IMR-90 (cell line): Measurements from ENCODE around the gene TRPM1. TPM values are rescaled to one million over a fixed set of nuclear protein-coding genes. Genes with fewer than 3 reads are reported as not detected.

ENCODE experiments used
- ATAC-seq: fragments of 200-7000 bp; cut with Tn5 transposase; 2 replicates; pipeline ENCODE4 v1.9.1; 2020; ENCODE audit warnings: low read depth, mild to moderate bottlenecking, moderate library complexity
- BruUV-seq: library from RNA; stranded (reverse); fragments of 400-500 nt; replicated peaks from 2 replicates; lab custom pipeline; 2021; lab: Mats Ljungman, UMichigan
- CTCF ChIA-PET: fragments of 300-600 bp; formaldehyde crosslinking; extraction: SDS; loops from one replicate; lab custom pipeline; 2021; ENCODE audit warnings: antibody characterized with exemption; lab: Yijun Ruan, JAX
- POLR2A ChIA-PET: fragments of 300-600 bp; sonication (Branson Sonifier 250); formaldehyde crosslinking; loops from one replicate; lab custom pipeline; 2022; ENCODE audit warnings: antibody characterized with exemption; ENCODE audit not compliant: unreplicated experiment; lab: Charles Lee
- DNase-seq: peaks from one replicate; pipeline ENCODE4 v3.0.0; 2013
- H2AFZ ChIP-seq: replicated peaks from 2 replicates; pipeline ENCODE3; 2013; ENCODE audit warnings: low read length, mild to moderate bottlenecking; ENCODE audit not compliant: poor library complexity
- H2AK5ac ChIP-seq: 2 replicates; pipeline ENCODE4 v1.6.1; 2013; ENCODE audit warnings: low read depth, low read length, inconsistent platforms
- H2AK9ac ChIP-seq: replicated peaks from 2 replicates; pipeline ENCODE3; 2013; ENCODE audit warnings: mild to moderate bottlenecking, low read depth, low read length, moderate library complexity; ENCODE audit not compliant: poor library complexity
- H2BK120ac ChIP-seq: 2 replicates; pipeline ENCODE4 v1.6.1; 2013; ENCODE audit warnings: low read depth, low read length, inconsistent platforms
- H2BK15ac ChIP-seq: 3 replicates; pipeline ENCODE4 v1.6.1; 2013; ENCODE audit warnings: low read depth, low read length, inconsistent platforms
- H2BK20ac ChIP-seq: 2 replicates; pipeline ENCODE4 v1.6.1; 2013; ENCODE audit warnings: low read depth, mild to moderate bottlenecking, inconsistent platforms, low read length, moderate library complexity
- H2BK5ac ChIP-seq: 2 replicates; pipeline ENCODE4 v1.6.1; 2013; ENCODE audit warnings: mild to moderate bottlenecking, low read depth, low read length, inconsistent platforms; ENCODE audit not compliant: poor library complexity, severe bottlenecking
- H3K14ac ChIP-seq: replicated peaks from 2 replicates; pipeline ENCODE4 v1.6.1; 2013; ENCODE audit warnings: low read depth, low read length, inconsistent platforms
- H3K18ac ChIP-seq: 2 replicates; pipeline ENCODE4 v1.6.1; 2013; ENCODE audit warnings: low read depth, low read length, control low read depth
- H3K23ac ChIP-seq: 2 replicates; pipeline ENCODE4 v1.6.1; 2013; ENCODE audit warnings: low read depth, low read length, inconsistent platforms
- H3K27ac ChIP-seq: 2 replicates; pipeline ENCODE4 v1.5.1; 2013; ENCODE audit warnings: mild to moderate bottlenecking, control low read depth, low read length; ENCODE audit not compliant: insufficient read depth
- H3K27me3 ChIP-seq: 2 replicates; pipeline ENCODE4 v1.6.1; 2013; ENCODE audit warnings: low read length; ENCODE audit not compliant: control insufficient read depth, insufficient read depth
- H3K36me3 ChIP-seq: 2 replicates; pipeline ENCODE4 v1.6.1; 2013; ENCODE audit warnings: low read length, mixed read lengths; ENCODE audit not compliant: control insufficient read depth, insufficient read depth
- H3K4ac ChIP-seq: 2 replicates; pipeline ENCODE4 v1.6.1; 2013; ENCODE audit warnings: low read depth, low read length, inconsistent platforms
- H3K4me1 ChIP-seq: 2 replicates; pipeline ENCODE4 v1.6.1; 2013; ENCODE audit warnings: low read length, mixed read lengths; ENCODE audit not compliant: control insufficient read depth, insufficient read depth
- H3K4me2 ChIP-seq: 2 replicates; pipeline ENCODE4 v1.6.1; 2013; ENCODE audit warnings: low read depth, mild to moderate bottlenecking, control low read depth, low read length, moderate library complexity
- H3K4me3 ChIP-seq: 2 replicates; pipeline ENCODE4 v1.5.1; 2013; ENCODE audit warnings: low read depth, mild to moderate bottlenecking, control low read depth, low read length, moderate library complexity; ENCODE audit not compliant: insufficient read depth
- H3K56ac ChIP-seq: 2 replicates; pipeline ENCODE4 v1.6.1; 2013; ENCODE audit warnings: low read length, inconsistent platforms; ENCODE audit not compliant: insufficient read depth; ENCODE audit errors: extremely low read depth
- H3K79me1 ChIP-seq, 2 experiments: 2 replicates each; pipeline ENCODE4 v1.6.1; 2013; ENCODE audit warnings: low read length in 2 of 2, inconsistent platforms in 1 of 2, low read depth in 1 of 2
- H3K9ac ChIP-seq: 2 replicates; pipeline ENCODE4 v1.6.1; 2013; ENCODE audit warnings: low read depth, low read length, control low read depth
- H3K9me1 ChIP-seq: 2 replicates; pipeline ENCODE4 v1.6.1; 2013; ENCODE audit warnings: low read length, inconsistent platforms; ENCODE audit not compliant: insufficient read depth
- H3K9me3 ChIP-seq: 2 replicates; pipeline ENCODE4 v1.6.1; 2013; ENCODE audit warnings: low read length; ENCODE audit not compliant: control insufficient read depth, insufficient read depth
- H4K20me1 ChIP-seq: 2 replicates; pipeline ENCODE4 v1.6.1; 2013; ENCODE audit warnings: low read length, inconsistent platforms; ENCODE audit not compliant: insufficient read depth
- H4K5ac ChIP-seq: 2 replicates; pipeline ENCODE4 v1.6.1; 2013; ENCODE audit warnings: mild to moderate bottlenecking, low read depth, low read length, control low read depth
- H4K8ac ChIP-seq, 2 experiments: 2 replicates each; pipeline ENCODE4 v1.6.1; 2013; ENCODE audit warnings: low read depth in 2 of 2, low read length in 2 of 2, control low read depth in 1 of 2, inconsistent platforms in 1 of 2
- H4K91ac ChIP-seq: 2 replicates; pipeline ENCODE4 v1.6.1; 2013; ENCODE audit warnings: low read depth, low read length, inconsistent platforms; ENCODE audit not compliant: insufficient read depth
- BHLHE40 ChIP-seq: fragments of 150-350 bp; IDR thresholded peaks from 2 replicates; pipeline ENCODE4 v1.6.1; 2016; ENCODE audit warnings: mild to moderate bottlenecking, low read depth, low read length
- CEBPB ChIP-seq: IDR thresholded peaks from 2 replicates; pipeline ENCODE4 v1.6.1; 2012; ENCODE audit warnings: low read depth, low read length, improper control_type of control experiment
- CHD1 ChIP-seq: IDR thresholded peaks from 2 replicates; pipeline ENCODE4 v1.6.1; 2012; ENCODE audit warnings: low read depth, low read length, improper control_type of control experiment
- ELK1 ChIP-seq: fragments of 150-350 bp; IDR thresholded peaks from 2 replicates; pipeline ENCODE4 v1.6.1; 2016; ENCODE audit warnings: low read depth, mild to moderate bottlenecking, low read length, moderate library complexity, borderline replicate concordance
- FOS ChIP-seq: fragments of 150-350 bp; IDR thresholded peaks from 2 replicates; pipeline ENCODE4 v1.6.1; 2016; ENCODE audit warnings: low read depth, low read length
- MAFK ChIP-seq: IDR thresholded peaks from 2 replicates; pipeline ENCODE4 v1.6.1; 2012; ENCODE audit warnings: low read depth, low read length, improper control_type of control experiment
- MAZ ChIP-seq: IDR thresholded peaks from 2 replicates; pipeline ENCODE4 v1.6.1; 2012; ENCODE audit warnings: low read depth, mild to moderate bottlenecking, low read length, improper control_type of control experiment, moderate library complexity, borderline replicate concordance
- NFE2L2 ChIP-seq: fragments of 150-350 bp; IDR thresholded peaks from 2 replicates; pipeline ENCODE4 v1.6.1; 2016; ENCODE audit warnings: low read depth, mild to moderate bottlenecking, low read length
- POLR2A ChIP-seq: IDR thresholded peaks from 2 replicates; pipeline ENCODE4 v1.6.1; 2012; ENCODE audit warnings: mild to moderate bottlenecking, low read depth, low read length
- RCOR1 ChIP-seq: IDR thresholded peaks from 2 replicates; pipeline ENCODE4 v1.6.1; 2012; ENCODE audit warnings: mild to moderate bottlenecking, low read length, improper control_type of control experiment; ENCODE audit not compliant: insufficient replicate concordance
- RFX5 ChIP-seq: IDR thresholded peaks from 2 replicates; pipeline ENCODE4 v1.8.0; 2012; ENCODE audit warnings: low read depth, mild to moderate bottlenecking, low read length, moderate library complexity
- SMC3 ChIP-seq: fragments of 150-350 bp; IDR thresholded peaks from 2 replicates; pipeline ENCODE4 v1.6.1; 2016; ENCODE audit warnings: low read depth, mild to moderate bottlenecking, antibody characterized with exemption, low read length, moderate library complexity
- WGBS, 2 experiments: methylation state at CpG; one replicate each; pipeline versions ENCODE4 v1.1.5 to v1.1.7; 2013; ENCODE audit warnings: missing lambda C conversion rate in 2 of 2; ENCODE audit not compliant: insufficient read length in 1 of 2; ENCODE audit errors: extremely low coverage in 2 of 2; 5-methylcytosine and 5-hydroxymethylcytosine counted together
- dilution Hi-C: fragments of 300-500 bp; cut with HindIII; formaldehyde crosslinking; loops from one replicate; pipeline ENCODE4 v1.14.3; 2018; ENCODE audit warnings: low sequenced_read_pairs; ENCODE audit not compliant: unreplicated experiment
- in situ Hi-C: fragments of 300-500 bp; cut with MboI; formaldehyde crosslinking; loops from 3 replicates; pipeline ENCODE4 v1.14.3; 2019; ENCODE audit warnings: low sequenced_read_pairs, inconsistent platforms, mixed read lengths
- intact Hi-C: fragments of 100-400 bp; cut with micrococcal nuclease; formaldehyde crosslinking; loops from 2 replicates; pipeline ENCODE4 v1.10.0; 2022
- polyA plus RNA-seq, 3 experiments: library from polyadenylated mRNA; depleted of rRNA; stranded (reverse); fragments of >200 nt; gene quantifications; 2 replicates each; pipeline ENCODE4 v1.2.3, GENCODE V29; 2012; ENCODE audit warnings: low replicate concordance in 1 of 3
- total RNA-seq: library from RNA; depleted of rRNA; stranded (reverse); fragments of >200 nt; gene quantifications from 2 replicates; pipeline ENCODE4 v1.2.3, GENCODE V29; 2012
- TF ChIP-seq, protein P1 (sequence below): conservative IDR thresholded peaks from 2 replicates; pipeline ENCODE4 v1.5.1; 2012; ENCODE audit warnings: mild to moderate bottlenecking, low read depth, low read length, improper control_type of control experiment
- TF ChIP-seq, protein P2 (sequence below): fragments of 150-350 bp; IDR thresholded peaks from 2 replicates; pipeline ENCODE4 v1.6.1; 2017; ENCODE audit warnings: mild to moderate bottlenecking, antibody characterized with exemption, low read length, low read depth

TRPM1 gene
- total and polyA plus RNA-seq, 2 of the 4 experiments (the other 2 are of a cell fraction), result not detected

- H2BK5ac ChIP-seq, result no peak overlapping the region
- no peak overlapping the region for H3K9ac ChIP-seq
- H4K91ac ChIP-seq, result no peak overlapping the region
- no peak overlapping the region for H4K5ac ChIP-seq
- dilution Hi-C loops (no loop called here), intact Hi-C loops (loop anchor here (5.0 kb wide), 1 partner anchor 37 kb away; no protein-coding TSS in a partner anchor), in situ Hi-C loops (no loop called here)
- ATAC-seq (no peak), DNase-seq (no peak)
- H2AK5ac ChIP-seq, result no peak overlapping the region
- no peaks in the 10 kb centered on the region for H3K9me3 ChIP-seq
- no peak overlapping the region for H3K14ac ChIP-seq
- H4K8ac ChIP-seq, result no peak overlapping the region
- peaks cover 19% of the 10 kb centered on the region; the same call in 1 of the 2 replicates for H4K20me1 ChIP-seq
- no peak overlapping the region for H3K4me3 ChIP-seq
- no TSS peak for BruUV-seq
- no peak for TF ChIP-seq SMC3
- TF ChIP-seq ELK1, result no peak
- TF ChIP-seq CHD1, result no peak
- no peak for TF ChIP-seq FOS
- TF ChIP-seq MAFK, result no peak
- TF ChIP-seq MAZ, result no peak
- no peak for TF ChIP-seq NFE2L2
- TF ChIP-seq, protein P1, sequence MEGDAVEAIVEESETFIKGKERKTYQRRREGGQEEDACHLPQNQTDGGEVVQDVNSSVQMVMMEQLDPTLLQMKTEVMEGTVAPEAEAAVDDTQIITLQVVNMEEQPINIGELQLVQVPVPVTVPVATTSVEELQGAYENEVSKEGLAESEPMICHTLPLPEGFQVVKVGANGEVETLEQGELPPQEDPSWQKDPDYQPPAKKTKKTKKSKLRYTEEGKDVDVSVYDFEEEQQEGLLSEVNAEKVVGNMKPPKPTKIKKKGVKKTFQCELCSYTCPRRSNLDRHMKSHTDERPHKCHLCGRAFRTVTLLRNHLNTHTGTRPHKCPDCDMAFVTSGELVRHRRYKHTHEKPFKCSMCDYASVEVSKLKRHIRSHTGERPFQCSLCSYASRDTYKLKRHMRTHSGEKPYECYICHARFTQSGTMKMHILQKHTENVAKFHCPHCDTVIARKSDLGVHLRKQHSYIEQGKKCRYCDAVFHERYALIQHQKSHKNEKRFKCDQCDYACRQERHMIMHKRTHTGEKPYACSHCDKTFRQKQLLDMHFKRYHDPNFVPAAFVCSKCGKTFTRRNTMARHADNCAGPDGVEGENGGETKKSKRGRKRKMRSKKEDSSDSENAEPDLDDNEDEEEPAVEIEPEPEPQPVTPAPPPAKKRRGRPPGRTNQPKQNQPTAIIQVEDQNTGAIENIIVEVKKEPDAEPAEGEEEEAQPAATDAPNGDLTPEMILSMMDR, result no peak
- TF ChIP-seq BHLHE40, result no peak
- TF ChIP-seq, protein P2, sequence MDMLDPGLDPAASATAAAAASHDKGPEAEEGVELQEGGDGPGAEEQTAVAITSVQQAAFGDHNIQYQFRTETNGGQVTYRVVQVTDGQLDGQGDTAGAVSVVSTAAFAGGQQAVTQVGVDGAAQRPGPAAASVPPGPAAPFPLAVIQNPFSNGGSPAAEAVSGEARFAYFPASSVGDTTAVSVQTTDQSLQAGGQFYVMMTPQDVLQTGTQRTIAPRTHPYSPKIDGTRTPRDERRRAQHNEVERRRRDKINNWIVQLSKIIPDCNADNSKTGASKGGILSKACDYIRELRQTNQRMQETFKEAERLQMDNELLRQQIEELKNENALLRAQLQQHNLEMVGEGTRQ, result no peak
- no peak for TF ChIP-seq RFX5
- no peak for TF ChIP-seq CEBPB
- no peak for TF ChIP-seq POLR2A
- no peak for TF ChIP-seq RCOR1
- ChIA-PET CTCF (no interaction called here), POLR2A (no interaction called here)
- H3K56ac ChIP-seq, result no peak overlapping the region
- no peak overlapping the region for H2AK9ac ChIP-seq
- no peak overlapping the region for H3K23ac ChIP-seq
- WGBS, 2 experiments, result 100% methylated on average over 2 of the region's 5 CpGs; no CpG with 5 or more reads in 1 of the 2 experiments
- no peak overlapping the region for H2AFZ ChIP-seq
- no peak overlapping the region for H2BK20ac ChIP-seq
- no peak overlapping the region for H2BK120ac ChIP-seq
- no peak overlapping the region for H3K4ac ChIP-seq
- H3K36me3 ChIP-seq, result peaks cover 3% of the 10 kb centered on the region; the same call in 1 of the 2 replicates
- H2BK15ac ChIP-seq, result no peak overlapping the region
- H3K27ac ChIP-seq, result no peak overlapping the region
- no peak overlapping the region for H3K18ac ChIP-seq
- H3K4me1 ChIP-seq, result no peaks in the 10 kb centered on the region
- H3K27me3 ChIP-seq, result no peaks in the 10 kb centered on the region
- no peak overlapping the region for H3K4me2 ChIP-seq
- H3K9me1 ChIP-seq, result no peaks in the 10 kb centered on the region
- peaks cover 28 to 49% of the 10 kb centered on the region in 2 experiments for H3K79me1 ChIP-seq
These were observed 122.1 kb downstream of the TRPM1 start for GRCh38 chr15:30979457-30979856.
